HG03159 (cell line): Measurements from ENCODE around the gene GSK3A.

Experiments used
- ATAC-seq: cut with Tn5 transposase; IDR thresholded peaks from one replicate; pipeline ENCODE4 v1.9.1; 2021; ENCODE audit warnings: mild to moderate bottlenecking, moderate library complexity; ENCODE audit not compliant: unreplicated experiment

Gene GSK3A

DNA sequence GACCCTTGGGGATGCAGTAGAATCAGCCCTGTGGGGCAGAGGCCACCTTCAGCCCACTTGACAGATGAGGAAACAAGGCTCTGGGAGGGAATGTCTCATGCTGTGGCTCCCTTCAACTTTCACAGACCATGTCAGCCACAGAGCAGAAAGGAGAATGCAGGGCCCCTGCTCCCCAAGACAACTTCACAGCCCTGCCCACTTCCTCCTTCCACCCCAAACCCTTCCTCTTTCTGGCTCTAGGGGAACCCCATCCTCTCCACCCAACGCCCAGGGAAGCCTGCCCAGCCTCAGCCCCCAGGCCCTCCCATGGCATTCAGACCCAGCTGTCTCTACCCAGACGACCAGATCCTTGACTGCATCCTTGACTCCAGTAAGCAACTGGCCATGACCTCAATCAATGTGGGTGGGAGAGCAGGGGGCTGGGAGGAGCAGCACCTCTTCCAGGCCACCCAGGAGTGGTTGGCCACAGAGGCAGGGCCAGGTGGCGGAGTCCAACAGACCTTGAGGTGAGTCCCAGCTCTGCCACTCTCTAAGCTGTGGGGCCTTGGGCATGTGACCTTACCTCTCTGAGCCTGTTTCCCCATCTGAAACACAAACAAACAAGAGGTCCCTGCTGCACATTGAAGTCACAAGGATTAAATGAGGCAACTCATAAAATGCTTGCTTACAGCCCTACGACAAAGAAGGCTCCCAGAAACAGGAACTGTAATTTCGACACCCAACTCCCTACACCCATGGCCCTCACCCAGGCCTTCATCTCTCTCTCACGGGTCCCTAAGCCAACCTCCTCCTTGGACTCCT, 40.7 kb downstream of the GSK3A start:
- no peak for ATAC-seq

DNA sequence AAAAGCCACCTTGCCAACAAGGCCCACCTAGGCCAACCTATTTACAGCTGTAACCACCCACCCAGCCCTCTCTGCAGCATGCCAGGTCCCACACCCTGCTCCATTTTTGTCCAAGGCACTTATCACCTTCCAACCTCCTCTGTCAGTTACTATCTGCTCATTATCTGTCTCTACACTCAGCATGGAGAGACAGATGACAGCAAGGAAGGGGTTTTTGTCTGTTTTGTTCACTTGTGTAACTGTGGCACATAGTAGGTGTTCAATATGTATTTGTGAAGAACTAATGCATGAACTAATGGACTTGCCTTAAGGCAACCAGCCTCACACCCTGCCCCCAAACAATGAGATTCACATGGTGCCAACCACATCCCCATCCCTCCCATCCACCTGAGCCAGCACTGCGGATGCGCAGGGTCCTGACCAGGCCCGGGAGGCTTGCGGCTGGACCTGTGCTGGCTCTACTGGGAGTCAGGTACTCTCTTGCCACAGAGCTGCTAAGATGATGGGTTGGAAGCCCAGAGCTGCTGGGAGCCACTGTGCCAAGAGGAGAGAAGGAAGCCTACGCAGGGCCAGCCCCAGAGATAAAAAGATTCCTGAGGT, 42.2 kb downstream of the GSK3A start:
- ATAC-seq, result no peak

DNA sequence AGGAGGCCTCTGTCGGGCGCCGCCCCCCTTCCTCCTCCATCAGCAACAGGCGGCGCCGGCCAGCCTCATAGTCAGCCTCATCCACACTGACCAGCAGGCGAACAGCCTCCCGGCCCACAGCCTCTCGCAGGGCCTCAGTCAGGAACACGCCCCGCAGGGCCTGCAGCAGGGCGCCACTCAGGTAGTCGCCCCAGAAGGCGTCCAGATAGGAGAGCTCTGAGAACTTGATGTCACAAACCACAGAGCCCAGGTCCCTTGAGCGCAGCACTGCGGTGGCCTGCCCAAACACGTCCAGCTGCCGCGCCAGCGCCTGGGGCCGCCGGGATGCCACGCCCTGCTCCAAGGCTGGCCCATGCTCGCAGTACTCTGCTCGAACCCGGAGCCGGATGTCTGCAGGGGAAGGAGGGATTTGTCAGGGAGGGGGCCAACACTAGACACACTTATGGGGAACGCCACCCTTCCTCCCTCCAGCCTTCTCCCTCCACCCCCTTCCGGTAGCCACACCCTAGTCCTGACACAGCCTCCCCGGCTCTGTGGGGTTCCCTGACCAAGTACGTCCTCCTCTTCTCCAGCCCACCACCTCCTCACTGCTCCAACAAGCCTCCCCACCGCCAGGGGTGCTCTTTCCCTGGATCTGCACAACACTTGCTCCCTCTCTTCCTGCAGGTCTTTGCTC, 42.8 kb downstream of the GSK3A start:
- peak; percentile 62 for ATAC-seq

DNA sequence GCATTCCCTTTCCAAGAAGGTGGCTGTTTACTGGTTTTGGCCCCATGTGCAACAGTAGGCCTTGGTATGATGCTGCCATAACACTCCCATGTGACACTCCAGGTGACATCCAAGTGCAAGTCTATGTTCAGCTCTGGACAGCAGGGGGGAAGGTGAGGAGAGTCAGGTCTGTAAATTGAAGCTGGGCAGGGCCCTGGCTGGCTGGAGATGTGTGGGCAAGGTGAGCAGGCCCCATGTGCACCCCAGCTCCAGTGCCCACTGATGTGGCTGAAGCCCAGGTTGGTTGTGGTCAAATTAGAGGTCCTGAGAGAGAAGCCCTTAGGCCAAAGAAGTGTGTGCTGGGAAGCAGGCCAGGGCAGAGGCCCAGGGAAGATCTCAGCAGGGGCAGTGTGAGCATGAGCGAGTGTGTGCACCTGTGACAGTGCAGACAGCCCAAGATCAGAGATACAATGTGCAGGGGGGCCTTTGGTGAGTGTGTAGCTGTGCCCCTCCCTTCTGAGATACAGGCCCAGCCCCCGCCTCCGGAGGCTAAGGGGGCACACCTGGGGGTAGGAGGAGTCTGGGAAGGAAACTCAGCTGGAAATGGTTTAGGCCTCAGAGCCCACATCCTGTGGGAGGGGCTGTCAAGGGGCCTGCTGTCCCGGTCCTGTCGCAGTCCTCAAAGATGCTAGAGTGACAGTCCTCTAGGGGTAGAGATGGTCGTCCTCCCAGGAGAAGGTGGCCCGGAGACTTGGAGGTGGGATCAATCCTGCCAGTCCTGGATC, 43.5 kb downstream of the GSK3A start:
- ATAC-seq, result peak; percentile 33

DNA sequence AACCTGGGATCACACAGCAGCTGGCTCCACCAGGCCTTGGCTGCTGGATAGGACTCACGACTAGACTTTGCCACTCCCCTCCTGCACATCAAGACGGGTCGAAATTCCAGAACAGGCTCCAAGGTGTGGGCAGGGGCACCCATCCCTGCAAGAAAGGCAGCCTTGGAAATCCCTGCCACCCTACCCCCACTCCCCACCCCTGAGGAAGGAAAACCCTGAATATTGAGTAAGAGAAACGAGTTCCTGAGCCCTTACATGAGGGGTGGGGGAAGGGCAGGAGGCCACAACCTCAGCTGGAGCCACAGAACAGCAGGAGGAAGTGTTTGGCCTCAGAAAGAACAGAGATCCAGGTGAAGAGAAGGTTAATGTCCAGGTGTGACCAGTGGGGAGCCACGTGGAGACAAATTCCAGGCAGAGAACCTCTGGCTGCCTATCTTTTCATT, 45.0 kb downstream of the GSK3A start:
- ATAC-seq, result no peak

DNA sequence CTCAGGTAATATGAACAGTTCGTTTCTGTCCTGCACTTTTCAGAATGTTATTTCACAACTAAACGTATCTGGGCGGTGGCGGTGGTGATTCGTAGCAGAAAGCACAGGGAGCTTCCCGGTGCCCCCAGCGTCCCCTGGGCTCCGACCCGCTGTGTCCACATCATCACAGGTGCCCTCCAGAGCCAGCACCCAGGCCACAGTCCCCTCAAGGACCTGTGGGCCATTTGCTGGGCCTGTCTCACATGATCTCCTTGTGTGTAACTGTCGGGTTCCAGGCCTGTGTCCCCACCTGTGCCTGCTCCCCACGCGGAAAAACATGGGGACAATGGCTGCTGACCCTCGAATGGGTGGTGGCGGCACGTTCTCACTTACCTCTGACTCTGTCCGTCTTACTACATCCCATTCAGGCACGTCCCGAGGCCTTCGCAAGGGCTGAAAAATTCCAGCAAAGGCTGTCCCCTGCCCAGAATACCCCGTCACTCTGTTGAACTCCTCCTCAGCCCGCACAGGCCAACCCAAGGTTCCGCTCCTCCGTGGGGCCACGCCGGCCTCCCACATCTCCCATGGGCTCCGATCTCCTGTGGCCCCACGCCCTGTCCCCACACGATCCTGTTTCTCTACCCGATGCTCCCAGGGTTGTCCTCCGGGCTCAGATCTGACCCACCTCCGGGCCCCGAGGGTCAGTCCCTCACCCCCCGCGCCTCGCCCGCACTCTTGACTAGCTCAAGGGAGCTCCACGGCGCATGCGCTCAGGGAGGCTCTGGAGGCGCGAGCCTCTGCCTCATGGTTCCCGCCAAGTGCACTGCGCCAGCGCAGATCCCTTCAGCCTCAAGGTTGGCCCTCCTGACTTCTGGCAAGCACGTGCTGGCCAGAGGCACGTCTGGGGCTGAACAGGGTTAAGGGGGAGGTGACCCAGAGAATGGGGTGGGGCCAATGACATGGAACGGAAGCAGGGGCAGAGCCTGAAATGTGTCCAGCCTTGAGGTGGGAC, 46.1 kb downstream of the GSK3A start:
- no peak for ATAC-seq

DNA sequence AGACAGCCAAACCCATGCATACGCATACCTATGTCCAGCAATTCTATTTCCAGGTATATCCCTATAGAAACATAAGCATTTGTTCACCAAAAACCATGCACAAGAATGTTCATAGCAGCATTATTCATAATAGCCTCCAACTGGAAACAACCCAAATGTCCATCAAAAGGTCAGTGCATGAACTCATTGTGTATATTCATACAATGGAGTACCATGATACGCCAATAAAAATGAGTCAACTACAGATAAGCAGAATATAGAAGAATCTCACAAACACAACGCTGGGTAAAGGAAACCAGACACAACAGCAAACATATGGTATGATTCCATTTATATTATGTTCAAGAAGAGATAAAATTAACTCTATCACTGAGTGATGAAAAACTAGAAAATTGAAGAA, 48.7 kb downstream of the GSK3A start:
- ATAC-seq, result no peak

DNA sequence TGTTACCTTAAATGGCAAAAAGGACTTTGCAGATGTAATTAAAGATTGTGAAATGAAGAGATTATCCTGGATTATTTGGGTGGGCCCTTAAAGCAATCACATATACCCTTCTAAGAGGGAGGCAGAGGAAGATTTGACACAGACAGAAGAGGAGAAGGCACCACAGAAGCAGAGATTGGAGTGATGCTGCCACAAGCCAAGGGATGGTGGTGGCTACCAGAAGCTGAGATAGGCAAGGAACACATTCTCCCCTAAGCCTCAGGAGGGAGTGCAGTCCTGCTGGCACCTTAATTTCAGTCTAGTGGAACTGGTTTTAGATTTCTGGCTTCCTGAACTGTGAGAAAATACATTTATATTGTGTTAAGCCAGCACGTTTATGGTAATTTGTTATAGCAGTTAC, 49.1 kb downstream of the GSK3A start:
- ATAC-seq, result no peak

DNA sequence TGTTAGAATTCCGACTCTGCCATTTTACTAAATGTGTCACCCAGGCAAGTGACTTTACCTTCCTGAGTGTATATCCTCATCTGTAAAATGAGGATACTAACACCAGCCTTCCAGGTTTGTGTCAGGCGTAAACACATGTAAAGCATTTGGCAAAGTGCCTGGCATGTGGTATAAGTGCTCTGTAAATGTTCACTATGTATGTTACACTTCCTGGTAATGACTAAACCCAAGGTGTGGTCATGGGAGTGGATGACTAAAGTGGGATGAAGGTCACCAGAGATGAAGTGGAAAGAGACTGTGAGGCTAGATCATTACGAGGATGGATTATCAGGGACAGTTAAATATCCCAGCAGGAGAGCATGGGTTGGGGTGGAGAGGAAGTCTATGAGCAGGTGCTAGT, 50.5 kb downstream of the GSK3A start:
- ATAC-seq, result no peak

DNA sequence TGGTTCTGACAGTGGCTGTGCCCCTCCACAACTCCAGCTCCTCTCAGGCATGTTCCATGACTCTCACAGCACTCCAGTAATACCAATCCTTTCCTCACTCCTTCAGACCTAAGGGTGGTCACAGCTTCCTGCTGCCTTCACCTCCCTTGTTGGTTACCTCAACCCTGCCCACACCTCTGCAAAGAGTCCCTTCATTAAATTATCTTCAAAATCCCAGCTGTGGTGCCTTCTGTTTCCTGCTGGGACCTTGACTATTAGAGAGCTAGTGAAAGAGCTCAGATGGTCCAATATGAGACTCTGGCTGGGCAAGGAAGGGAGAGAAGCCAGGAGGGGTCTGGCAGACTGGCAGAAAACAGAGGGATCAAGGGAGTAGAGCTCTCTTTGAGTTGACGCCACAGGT, 51.1 kb downstream of the GSK3A start:
- no peak for ATAC-seq

DNA sequence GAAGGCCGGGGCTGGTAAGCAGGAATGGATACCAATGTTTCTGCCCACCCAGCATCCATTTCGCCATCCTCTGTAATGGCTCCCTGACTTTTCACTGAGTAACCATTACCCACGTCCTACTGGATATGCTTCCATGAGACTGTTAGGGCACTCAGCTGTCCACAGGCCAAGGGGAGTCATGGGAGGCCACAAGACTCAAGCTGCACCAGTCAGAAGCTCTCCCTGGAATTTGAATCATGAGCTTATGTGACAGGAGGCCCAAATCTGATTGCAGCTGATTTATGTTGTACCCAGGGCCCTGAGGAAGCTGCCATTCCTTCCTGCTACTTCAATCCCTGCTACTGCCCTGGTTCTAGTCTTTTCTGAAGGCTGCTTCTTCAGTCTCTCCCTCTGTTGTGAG, 53.3 kb downstream of the GSK3A start:
- ATAC-seq, result no peak

DNA sequence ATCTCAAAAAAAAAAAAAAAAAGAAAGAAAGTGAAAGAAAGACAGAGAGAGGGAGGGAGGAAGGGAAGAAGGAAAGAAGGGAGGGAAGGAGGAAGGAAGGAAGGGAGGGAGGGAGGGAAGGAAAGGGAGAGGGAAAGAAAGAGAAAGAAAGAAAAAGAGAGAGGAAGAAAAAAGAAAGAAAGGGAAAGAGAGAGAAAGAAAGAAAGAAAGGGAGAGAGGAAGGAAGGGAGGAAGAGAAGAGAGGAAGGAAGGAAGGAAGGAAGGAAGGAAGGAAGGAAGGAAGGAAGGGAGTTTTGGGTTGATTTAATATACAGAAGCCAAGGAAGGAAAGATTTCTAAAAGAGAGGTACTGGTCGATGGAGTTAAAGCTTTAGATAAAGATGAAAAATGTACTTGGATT, 53.7 kb downstream of the GSK3A start:
- no peak for ATAC-seq

DNA sequence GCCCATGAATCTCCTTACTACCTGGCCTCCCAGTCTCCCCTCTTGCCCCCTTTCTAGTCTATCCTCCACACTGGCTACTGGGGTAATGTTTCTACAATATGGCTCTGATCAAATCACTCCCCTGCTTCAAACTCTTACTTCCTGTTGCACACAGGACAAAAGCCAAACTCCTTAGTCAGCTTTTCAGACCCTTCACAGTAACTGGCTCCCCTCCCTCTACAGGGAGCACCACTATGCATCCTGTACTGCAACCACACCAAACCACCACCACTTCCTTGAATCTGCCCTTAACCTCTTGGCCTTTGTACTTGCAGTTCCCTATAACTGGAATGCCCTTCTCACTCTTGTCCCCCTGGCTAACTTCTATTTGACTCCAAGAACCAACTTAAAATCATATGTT, 57.1 kb downstream of the GSK3A start:
- no peak for ATAC-seq

DNA sequence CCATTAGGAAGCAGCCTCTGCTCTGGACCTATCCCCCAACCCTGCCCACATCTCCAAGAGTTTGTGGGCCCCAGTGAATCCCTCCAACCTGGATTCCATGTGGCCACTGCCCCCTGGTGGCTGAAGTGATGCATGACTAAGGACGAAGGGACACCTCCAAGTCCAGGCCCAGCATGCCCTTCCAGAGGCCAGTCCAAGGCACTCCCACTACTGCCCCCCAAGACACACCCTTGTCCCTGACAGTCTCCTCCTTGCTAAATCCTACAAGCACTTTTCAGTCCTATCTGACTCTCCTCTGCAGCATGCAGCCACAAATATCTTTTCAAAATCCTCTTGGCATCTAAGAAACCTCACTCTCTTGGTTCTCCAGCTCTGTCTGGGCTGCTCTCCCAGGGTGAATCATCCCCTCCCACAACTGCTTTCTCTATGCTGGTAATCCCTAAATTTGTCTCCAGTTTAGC, 58.0 kb downstream of the GSK3A start:
- no peak for ATAC-seq
